Stimulated activated CD4-positive, alpha-beta T cell treated with anti-CD3 and anti-CD28 coated beads, Interleukin-4, amount 100 ng/mL, for 4 hours (primary cell): Measurements from ENCODE around the gene ARSI.
"Not testable (repeated sequence)": the region's sequence is repeated elsewhere in the genome, so short reads cannot be mapped to it uniquely, and the experiment has no call there.

Source experiments
- DNase-seq, 2 experiments: peaks; one replicate each; pipeline ENCODE4 v3.0.0-alpha.2; 2020

ARSI gene

GRCh38 chr5:150263375-150263775 is 39.3 kb downstream of the ARSI start:
- no peak for DNase-seq

DNA sequence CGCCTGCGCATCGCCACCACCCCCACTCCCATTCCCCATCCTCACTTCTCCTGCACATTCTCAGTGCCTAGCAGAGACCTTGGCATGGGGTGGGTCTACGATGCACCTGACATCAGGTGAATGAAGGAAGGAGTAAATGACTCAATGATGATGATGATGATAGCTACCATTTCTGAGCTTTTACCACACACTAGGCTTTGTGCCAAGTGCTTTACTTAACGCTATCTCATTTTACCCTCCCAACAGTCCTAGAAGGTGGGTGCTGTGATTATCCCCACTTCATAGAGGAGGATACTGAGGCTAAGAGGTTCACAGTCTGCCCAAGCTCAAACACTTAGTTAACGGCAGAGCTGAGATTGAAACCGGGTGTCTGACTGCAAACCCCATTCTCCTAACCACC is 40.2 kb downstream of the ARSI start:
- no peak for DNase-seq

GRCh38 chr5:150261231-150261630 is 41.5 kb downstream of the ARSI start:
- no peak for DNase-seq

DNA sequence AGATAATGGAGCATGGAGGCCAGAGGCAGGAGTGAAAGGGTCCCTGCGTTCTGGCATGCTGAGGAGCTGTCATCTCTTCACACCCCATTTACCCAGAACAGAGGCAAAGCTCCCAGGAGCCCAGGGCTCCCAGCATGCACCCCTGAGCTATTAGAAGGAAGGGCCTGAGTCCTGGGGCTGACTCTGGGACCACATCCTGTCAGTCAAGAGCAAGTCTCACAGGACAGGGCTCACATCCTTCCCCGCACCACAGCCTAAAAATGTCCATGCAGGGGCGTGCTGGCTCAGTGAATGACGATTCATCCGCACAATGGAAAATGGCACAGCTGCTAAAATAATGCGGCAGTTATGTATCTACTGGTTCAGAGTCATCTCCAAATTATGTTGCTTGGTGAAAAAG is 44.6 kb downstream of the ARSI start:
- no peak for DNase-seq

DNA sequence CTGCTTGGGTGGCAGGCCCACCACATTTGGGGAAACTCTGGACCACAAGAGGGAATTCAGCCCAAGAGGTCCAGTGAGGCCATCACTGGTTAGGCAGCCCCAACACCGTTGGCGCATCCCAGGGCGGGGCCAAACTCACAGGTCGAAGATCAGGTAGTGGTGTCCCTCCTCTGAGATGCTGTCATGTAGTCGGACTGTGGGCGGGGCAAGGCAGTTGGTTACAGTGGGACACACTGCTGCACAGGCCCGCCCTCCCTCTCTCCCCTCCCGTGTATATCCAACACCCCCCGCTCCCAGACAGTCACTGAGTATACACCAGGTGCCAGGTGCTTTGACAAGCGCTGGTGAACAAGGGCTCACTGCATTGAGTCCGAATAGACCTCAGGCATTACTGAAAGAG is 45.3 kb downstream of the ARSI start:
- no peak for DNase-seq

DNA sequence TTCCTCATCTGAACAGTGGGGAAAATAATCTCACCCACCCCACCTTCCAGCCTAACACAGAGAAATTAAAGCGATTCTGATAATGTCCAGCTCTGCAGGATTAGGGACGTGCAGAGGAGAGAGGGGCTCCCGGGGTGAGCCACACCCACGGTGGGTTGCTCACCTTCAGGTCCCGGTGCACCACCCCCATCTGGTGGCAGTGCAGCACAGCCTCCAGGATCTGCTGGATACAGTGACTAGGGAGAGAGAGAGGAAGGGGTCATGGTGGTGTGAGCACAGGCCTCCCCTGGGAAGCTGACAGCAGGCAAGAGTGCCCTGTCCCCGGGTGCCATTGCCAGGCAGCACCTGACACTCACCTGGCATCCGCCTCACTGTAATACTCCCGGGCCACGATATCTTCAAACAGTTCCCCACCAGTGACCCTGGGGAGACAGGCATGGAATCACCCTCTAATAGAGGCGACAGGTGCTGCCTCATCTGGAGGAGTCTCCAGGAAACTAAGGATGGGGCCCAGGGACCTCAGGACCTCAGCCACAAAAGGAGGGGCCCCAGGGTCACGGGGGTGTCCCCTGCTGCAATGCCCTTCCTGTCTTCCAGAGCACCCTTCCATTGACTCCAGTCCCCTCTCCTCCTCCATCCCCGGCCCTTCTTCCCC is 46.2 kb downstream of the ARSI start:
- no peak for DNase-seq

DNA sequence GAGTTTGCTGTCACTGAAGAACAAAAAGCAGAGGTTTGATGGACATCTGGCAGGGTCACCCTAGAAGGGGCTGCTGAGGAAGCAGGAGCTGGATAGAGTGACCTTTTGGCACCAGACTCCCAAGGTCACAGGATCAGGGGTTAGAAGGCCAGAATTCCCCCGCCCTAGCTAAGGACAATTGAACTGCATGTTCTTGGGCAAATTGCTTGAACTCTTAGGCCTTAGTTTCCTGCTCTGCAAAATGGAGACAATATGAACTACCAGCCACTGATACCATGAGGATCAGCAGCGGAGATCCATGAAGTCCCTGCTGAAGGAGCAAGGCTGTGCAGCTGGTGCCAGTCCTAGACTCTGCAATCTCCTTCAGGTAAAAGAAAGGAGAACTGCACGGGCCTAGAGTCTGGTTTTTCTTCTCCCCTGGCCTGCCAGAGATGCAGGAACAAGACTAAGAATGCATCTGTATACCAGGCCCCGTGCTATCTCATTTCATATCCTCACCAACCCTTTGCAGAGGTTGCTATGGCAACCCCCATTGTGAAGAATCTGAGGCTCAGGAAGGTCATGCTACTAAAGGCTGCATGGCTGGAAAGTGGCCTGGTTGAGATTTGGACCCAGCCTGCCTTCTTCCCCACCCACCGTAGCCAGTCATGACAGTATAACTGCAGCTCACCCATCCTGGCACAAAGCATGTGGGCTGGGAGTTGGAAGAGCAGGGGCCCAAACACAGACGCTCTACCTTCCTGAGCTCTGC is 46.9 kb downstream of the ARSI start:
- DNase-seq = no peak

GRCh38 chr5:150254774-150255173 is 47.9 kb downstream of the ARSI start:
- no peak for DNase-seq

DNA sequence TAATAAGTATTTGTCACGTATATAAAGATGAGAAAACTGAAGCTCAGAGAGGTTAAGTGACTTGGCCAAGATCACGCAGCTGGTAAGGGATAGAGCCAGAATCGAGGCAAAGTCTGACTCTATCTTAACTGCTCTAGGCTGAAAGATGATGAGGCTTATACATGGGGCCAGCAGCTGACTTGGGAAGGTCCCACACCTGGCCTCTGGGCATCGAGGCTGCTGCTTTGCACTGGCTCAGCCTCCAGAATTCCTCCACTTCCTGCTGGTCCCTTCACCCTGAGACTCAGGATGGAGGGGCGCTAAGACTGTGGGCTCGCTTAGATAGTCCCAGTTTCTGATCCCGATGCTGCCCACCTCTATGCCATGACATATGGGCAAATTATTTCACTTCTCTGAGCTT is 48.3 kb downstream of the ARSI start:
- no peak for DNase-seq

GRCh38 chr5:150253416-150254208 is 49.1 kb downstream of the ARSI start:
- no peak for DNase-seq

GRCh38 chr5:150252489-150252888 is 50.2 kb downstream of the ARSI start:
- no peak for DNase-seq

GRCh38 chr5:150251504-150251903 is 51.2 kb downstream of the ARSI start:
- no peak for DNase-seq

DNA sequence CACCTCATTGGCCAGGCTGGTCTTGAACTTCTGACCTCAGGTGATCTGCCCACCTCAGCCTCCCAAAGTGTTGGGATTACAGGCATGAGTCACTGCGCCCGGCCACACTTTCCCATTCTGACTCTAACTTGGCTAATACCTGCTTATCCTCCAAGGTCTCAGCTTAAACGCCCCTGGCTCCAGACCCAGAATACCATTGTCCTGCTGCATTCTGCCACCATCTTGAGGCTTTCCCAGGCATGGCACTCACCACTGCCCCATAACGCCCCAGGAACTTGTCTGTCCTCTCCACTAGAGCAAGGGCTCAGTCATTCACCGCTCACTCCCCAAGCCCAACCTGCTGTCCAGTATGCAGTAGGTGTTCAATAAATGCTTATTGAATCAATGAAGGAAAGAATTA is 53.0 kb downstream of the ARSI start:
- DNase-seq = no peak

DNA sequence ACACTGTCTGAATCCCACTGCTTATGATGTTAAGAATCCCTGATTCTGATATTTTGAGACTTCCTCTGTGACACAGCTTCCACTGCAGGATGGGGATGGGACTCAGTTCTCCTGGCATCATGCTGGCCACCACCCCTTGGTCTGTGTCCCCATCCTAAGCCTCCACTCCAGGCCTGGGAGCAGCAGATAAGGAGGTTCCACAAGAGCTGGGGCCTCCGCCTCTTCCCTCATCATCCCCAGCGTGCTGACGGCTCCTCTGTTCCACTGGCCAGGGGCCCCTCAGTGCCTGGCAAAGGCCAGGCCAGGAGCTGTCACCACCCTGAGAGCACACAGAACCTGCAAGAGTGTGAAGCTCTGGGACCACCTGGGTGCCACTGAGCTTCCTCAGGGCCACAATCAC is 53.8 kb downstream of the ARSI start:
- no peak for DNase-seq

DNA sequence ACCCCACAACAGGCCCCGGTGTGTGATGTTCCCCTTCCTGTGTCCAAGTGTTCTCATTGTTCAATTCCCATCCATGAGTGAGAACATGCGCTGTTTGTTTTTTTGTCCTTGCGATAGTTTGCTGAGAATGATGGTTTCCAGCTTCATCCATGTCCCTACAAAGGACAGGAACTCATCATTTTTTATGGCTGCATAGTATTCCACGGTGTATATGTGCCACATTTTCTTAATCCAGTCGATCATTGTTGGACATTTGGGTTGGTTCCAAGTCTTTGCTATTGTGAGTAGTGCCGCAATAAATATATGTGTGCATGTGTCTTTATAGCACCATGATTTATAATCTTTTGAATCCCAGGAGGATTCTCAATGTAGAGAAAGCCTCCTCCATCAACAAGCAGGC is 54.2 kb downstream of the ARSI start:
- DNase-seq = not testable (repeated sequence)

DNA sequence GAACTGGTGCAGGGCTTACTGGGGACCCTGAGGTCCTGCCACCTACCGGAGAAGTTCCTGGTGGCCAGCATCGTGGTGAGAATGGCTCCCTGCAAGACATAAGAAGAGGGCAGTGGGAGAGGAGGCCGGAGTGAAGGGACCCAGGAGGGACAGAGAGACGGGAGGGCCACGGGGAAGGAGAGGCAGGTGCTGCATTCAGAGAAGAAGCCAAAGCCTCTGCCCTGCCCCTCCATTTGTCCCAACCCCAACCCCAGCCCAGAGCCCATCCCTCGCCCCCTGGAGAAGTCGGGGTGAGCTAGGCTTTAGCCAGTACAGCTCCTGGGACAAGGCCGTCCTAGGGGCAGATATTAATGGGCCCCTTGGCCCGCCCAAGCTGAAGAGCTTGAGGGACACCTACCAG is 55.0 kb downstream of the ARSI start:
- DNase-seq = no peak

GRCh38 chr5:150246835-150247234 is 55.9 kb downstream of the ARSI start:
- DNase-seq = no peak

GRCh38 chr5:150246429-150246828 is 56.3 kb downstream of the ARSI start:
- no peak for DNase-seq
